HG03045 (cell line): ENCODE data around the gene ATP2B2.

Experiments
- ATAC-seq: cut with Tn5 transposase; IDR thresholded peaks from one replicate; pipeline ENCODE4 v1.9.1; 2021; ENCODE audit warnings: mild to moderate bottlenecking, moderate library complexity; ENCODE audit not compliant: unreplicated experiment

The ATP2B2 gene

GRCh38 chr3:10495614-10496013 lies 9.8 kb downstream of the ATP2B2 start:
- no peak for ATAC-seq

GRCh38 chr3:10495003-10495402 lies 10.4 kb downstream of the ATP2B2 start:
- no peak for ATAC-seq

- ATAC-seq, result no peak
Observed at GRCh38 chr3:10494180-10494579, 11.2 kb downstream of the ATP2B2 start.

DNA sequence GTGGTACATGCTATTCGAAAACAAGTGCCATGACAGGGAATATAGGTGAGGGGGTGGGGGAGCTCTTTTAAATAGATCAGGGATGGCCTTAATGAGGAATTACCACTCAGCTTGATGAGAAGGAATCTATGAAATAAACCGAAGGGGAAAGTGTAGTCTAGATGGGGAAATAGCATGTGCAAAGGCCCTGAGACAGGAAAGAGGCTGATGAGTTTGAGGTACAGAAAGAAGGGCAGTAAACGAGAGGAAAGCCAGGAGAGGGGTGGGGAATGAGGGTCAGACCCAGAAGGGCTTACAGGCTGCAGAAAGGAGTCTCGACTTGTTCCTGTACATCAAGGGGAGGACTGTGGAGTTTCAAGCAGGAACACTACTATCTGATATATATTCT lies 12.2 kb downstream of the ATP2B2 start:
- no peak for ATAC-seq

GRCh38 chr3:10492364-10493201 lies 12.8 kb downstream of the ATP2B2 start:
- ATAC-seq, result no peak

DNA sequence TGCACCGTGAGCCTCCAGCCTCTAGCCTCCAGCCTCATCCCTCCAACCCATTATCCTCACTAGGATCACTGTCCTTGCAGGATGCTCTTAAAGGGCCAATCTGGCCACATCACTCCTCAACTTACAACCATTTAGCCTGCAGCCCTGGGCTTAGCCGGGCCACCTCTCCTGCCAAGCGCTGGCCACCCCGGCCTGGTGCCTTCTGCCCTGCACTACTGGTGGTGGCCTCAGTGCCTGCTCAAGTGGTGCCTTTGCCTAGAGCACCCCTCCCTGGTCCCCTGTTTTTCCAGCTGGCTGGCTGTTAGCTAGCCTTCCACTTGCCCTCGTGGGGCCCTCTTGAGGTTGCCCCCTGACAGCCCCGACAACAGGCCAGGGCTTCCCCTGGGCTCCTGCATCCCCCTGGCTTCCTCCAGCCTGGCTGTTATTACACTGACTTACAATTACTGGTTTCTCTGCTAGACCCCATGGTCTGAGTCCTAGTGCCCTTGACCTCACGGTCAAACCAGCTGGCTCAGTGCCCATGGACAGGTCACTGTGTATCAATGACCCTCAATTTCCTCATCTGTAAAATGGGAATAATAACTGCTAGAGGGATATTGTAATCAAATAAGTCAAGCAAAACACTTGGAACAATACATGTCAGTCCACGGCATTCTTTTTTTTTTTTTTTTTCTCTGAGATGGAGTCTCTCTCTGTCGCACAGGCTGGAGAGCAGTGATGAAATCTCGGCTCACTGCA lies 15.5 kb downstream of the ATP2B2 start:
- ATAC-seq, result no peak

GRCh38 chr3:10487988-10488633 lies 17.3 kb downstream of the ATP2B2 start:
- ATAC-seq, result no peak

- ATAC-seq, result no peak
Observed at GRCh38 chr3:10485806-10486205, 19.6 kb downstream of the ATP2B2 start.

DNA sequence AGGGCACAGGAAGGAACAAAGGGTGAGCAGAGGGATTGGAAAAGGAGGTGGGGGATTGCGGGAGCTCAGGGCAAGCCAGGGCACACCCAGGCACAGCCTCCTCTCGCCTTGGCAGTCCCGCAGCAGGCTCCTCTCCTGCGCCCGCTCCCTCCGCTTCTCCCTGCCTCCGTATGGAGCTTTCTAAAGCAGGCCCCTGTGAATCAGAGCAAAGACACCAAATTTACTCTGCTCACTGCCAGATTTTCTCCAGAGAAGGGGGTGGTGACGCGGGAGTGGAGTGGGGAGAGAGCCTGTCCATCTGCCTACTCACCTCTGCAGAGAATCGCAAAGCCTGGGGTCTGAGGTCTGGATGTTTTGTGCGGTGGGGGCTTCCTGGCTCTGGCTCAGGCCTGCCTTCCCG lies 20.0 kb downstream of the ATP2B2 start:
- ATAC-seq, result no peak

GRCh38 chr3:10484709-10485108 lies 20.7 kb downstream of the ATP2B2 start:
- ATAC-seq, result no peak

DNA sequence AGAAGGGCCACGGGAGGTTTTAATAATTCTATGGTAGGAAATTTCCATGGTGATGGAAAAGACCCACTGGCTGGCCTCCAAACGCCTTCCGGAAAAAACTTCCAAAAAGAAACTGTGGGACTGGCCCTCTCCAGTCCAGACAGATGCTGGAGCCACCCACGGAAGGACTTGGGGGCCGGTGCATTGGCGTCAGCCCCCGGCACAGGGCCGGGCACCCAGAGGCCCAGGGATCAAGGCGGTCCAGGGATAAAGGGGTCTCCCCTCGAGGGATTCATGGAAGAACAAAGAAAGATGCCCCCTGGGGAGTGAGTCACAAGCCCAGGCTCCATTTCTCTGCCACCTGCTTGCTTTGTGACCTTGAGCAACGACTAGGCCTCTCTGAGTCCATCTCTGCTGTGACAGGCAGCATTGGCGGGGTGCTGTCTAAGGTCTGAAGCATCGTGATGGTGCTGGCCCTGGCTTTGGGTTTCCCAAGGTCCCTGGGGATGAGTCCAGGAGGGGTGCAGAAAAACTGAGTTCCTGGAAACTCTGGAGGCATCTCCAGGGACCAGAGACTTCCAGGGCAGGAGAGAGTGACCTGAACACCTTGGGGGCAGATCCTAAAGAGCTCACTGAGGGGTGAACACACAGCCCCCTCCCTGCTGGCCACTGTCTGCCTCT lies 21.6 kb downstream of the ATP2B2 start:
- no peak for ATAC-seq

GRCh38 chr3:10483364-10483675 lies 22.1 kb downstream of the ATP2B2 start:
- ATAC-seq, result no peak

- no peak for ATAC-seq
Observed at GRCh38 chr3:10482631-10483363, 22.6 kb downstream of the ATP2B2 start.

DNA sequence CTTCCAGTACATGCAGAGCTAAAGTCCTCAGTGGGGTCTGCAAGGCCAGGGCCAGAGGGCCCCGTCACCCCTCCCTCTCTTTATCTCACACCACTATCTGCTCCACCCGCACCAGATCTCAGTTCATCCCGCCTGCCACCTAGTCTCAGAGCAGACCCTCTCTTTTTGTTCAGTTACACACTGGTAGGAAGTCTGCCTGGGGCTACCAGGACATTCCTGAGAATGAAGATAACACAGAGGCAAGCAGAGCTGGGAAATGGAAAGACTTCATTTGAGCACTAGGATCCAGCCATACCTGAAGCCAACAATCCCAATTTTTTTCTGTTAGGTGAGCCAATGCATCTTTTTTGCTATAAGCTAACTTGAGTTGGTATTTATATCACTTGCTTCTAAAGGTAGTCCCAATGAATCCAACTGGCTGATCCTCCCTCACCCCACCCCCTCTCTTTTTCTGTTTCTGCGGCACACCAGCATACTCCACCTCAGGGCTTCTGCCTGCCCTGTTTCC lies 24.5 kb downstream of the ATP2B2 start:
- ATAC-seq, result no peak

DNA sequence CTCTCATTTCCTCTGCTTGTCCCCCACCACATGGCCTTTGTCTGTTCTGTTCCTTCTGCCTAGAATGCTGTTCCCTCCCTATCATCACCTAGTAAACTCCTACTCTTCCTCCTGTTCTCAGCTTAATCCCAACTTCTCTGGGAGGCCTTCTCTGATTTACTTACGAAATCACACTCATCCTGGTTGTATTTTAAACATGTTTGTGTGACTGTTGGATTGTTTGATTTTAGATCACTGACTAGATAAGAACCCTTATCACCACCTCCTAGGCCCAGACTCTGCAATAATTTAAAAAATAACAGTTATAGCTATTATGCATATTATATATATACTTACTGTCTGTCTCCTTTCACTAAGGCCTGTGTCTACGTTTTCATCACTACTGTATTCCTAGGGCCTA lies 26.1 kb downstream of the ATP2B2 start:
- ATAC-seq, result no peak

DNA sequence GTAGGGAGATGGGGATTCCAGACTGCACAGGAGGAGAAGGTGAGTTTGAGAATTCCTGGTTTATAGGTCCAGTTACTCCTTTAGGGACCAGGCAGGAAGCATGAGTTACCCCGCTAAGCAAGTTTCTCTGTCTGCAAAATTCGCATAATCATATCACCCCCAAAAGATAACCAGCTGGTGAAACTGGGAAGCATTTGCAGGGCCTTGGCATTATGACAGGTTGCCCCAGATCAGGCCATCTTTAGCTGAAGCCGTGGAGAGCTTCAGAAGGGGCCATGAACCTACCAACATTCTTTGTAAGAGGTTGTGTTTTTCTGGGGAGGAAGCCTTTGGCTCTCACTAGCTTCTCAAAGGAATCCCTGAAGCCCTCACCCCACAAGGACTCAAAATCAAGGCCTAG lies 29.4 kb downstream of the ATP2B2 start:
- no peak for ATAC-seq

- ATAC-seq, result no peak
Observed at GRCh38 chr3:10474847-10475246, 30.5 kb downstream of the ATP2B2 start.

DNA sequence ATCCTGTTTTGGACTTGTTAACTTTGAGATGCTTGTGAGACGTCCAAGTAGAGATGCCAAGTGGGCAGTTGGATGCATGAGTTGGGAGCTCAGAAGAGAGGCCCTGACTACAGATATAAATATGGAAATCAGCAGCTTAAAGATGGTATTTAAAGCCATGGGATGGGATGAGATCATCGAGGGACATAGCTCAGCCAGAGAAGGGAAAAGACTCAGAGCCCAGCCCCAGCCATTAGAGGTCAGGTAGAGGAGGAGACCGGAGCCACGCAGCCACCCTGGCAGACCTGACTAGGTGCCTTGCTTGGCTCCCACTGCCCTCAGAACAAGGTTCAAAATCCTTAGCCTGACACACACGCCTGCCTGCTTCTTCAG lies 31.1 kb downstream of the ATP2B2 start:
- ATAC-seq, result no peak

DNA sequence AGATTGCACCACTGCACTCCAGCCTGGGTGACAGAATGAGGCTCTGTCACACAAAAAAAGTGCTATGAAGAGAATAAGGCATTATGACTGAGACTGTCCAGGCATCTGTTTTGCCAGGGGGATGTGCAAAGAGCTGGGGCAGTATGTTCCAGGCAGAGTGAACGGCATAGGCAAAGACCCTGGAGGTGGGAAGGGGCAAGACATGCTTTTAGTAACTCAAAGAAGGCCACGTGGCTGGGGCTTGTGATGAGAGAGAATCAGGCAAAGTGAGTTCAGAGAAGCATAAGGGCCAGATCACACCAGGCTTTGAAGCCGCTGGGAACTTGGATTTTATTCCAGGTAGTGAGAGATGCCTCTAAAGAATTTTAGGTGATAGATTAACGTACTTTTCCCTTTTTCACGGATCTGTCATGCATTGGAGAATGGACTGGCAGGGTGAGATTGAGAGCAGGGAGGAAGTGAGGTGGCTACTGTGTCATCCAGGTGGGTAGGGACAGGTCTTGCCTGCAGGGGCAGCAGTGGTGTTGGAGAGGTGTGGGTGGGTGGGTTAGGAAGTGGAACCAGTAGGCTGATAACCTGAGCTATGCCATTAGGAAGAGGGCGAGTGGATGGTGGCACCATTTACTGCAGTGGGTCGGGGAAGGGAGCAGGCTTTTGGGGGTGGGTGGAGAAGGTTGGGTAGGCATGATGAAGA lies 31.7 kb downstream of the ATP2B2 start:
- no peak for ATAC-seq

DNA sequence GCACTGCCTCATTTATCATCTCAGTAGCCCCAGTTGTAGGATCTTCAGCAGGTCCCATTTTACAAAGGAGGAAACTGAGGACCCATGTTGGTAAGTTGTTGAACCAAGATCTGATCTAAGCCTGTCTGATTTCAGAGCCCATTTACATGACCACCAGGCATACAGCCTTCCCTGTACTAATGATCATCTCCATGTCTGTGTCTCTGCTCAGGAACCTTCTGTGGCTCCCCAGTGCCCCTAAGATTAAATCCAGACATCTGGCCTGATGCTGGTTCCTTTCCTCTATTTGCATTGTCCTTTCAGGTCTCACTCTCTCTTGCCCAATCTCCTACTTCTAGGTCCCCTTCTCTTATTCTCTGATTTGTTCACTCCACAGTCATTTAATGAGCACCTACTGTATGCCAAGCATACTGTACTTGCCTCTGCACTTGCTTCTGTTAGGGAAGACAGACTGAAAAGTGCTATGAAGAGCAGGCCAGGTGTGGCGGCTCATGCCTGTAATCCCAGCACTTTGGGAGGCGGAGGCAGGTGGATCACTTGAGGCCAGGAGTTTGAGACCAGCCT lies 32.4 kb downstream of the ATP2B2 start:
- ATAC-seq, result no peak
